ENCODE data around the gene MIPOL1.

Gene MIPOL1

GRCh38 chr14:37464192-37464858 is 266.6 kb downstream of the MIPOL1 start:
- no peak for DNase-seq (ENCODE audit: low read depth)

- no peak for DNase-seq (ENCODE audit: low read depth)
These were observed 268.4 kb downstream of the MIPOL1 start for GRCh38 chr14:37466003-37466622.

- DNase-seq (ENCODE audit: low read depth) = no peak
These were observed 268.9 kb downstream of the MIPOL1 start for GRCh38 chr14:37466623-37467088.

- no peak for DNase-seq (ENCODE audit: low read depth)
These were observed 271.9 kb downstream of the MIPOL1 start for GRCh38 chr14:37469650-37470049.

GRCh38 chr14:37470251-37470650 is 272.5 kb downstream of the MIPOL1 start:
- DNase-seq (ENCODE audit: low read depth) = no peak

GRCh38 chr14:37472906-37473305 is 275.2 kb downstream of the MIPOL1 start:
- DNase-seq (ENCODE audit: low read depth) = no peak

- DNase-seq (ENCODE audit: low read depth) = no peak
These were observed 276.5 kb downstream of the MIPOL1 start for GRCh38 chr14:37474191-37474590.

- DNase-seq (ENCODE audit: low read depth) = no peak
These were observed 282.9 kb downstream of the MIPOL1 start for GRCh38 chr14:37480446-37481290.

- DNase-seq (ENCODE audit: low read depth) = no peak
These were observed 284.7 kb downstream of the MIPOL1 start for GRCh38 chr14:37482428-37482827.

- DNase-seq (ENCODE audit: low read depth) = no peak
These were observed 285.9 kb downstream of the MIPOL1 start for GRCh38 chr14:37483672-37484071.

- DNase-seq (ENCODE audit: low read depth) = no peak
These were observed 292.9 kb downstream of the MIPOL1 start for GRCh38 chr14:37490607-37491006.

- DNase-seq (ENCODE audit: low read depth) = no peak
These were observed 293.3 kb downstream of the MIPOL1 start for GRCh38 chr14:37491076-37491475.

- no peak for DNase-seq (ENCODE audit: low read depth)
These were observed 295.9 kb downstream of the MIPOL1 start for GRCh38 chr14:37493606-37494005.

GRCh38 chr14:37497422-37497821 is 299.7 kb downstream of the MIPOL1 start:
- DNase-seq (ENCODE audit: low read depth) = no peak

- DNase-seq (ENCODE audit: low read depth) = no peak
These were observed 304.1 kb downstream of the MIPOL1 start for GRCh38 chr14:37501877-37502276.

- no peak for DNase-seq (ENCODE audit: low read depth)
These were observed 310.8 kb downstream of the MIPOL1 start for GRCh38 chr14:37508503-37508902.

- DNase-seq (ENCODE audit: low read depth) = no peak
These were observed 314.4 kb downstream of the MIPOL1 start for GRCh38 chr14:37512173-37512572.

GRCh38 chr14:37515771-37516170 is 318.0 kb downstream of the MIPOL1 start:
- no peak for DNase-seq (ENCODE audit: low read depth)

- DNase-seq (ENCODE audit: low read depth) = no peak
These were observed 329.3 kb downstream of the MIPOL1 start for GRCh38 chr14:37526994-37527393.

- DNase-seq (ENCODE audit: low read depth) = no peak
These were observed 342.3 kb downstream of the MIPOL1 start for GRCh38 chr14:37539992-37540391.

- no peak for DNase-seq (ENCODE audit: low read depth)
These were observed 346.7 kb downstream of the MIPOL1 start for GRCh38 chr14:37544407-37544806.

- DNase-seq (ENCODE audit: low read depth) = peak; percentile 3
These were observed 347.4 kb downstream of the MIPOL1 start for GRCh38 chr14:37545174-37545573.

Measured in ELR (cell line).